ENCODE data around the gene SLC35D3.
"Not testable (repeated sequence)": the region's sequence is repeated elsewhere in the genome, so short reads cannot be mapped to it uniquely, and the experiment has no call there.

Gene SLC35D3

GRCh38 chr6:136921936-136922684 lies at the start of gene SLC35D3:
SLC35D3 (plus strand) TSS chr6:136922301; CDS start chr6:136922429, 128 bp downstream.
- DNase-seq (ENCODE audit: low spot score) = no peak

DNA sequence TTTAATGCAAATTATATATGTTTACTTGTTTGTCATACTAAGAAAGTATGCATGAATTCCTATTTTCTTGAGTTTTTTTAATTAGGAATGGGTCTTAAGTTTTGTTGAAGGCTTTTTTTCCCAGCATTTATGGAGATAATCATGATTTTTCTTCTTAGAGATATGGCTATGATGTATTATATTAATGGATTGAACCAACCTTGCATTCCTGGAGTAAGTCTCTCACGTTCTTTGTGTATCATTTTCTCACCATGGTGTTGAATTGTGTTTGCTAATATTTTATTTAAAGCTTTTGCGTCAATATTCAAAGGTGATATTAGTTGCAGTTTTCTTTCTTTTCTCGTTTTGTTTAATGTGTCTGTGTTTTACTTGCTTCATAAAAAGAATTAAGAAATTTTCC lies 48.4 kb upstream of the SLC35D3 start:
- DNase-seq (ENCODE audit: low spot score) = no peak

DNA sequence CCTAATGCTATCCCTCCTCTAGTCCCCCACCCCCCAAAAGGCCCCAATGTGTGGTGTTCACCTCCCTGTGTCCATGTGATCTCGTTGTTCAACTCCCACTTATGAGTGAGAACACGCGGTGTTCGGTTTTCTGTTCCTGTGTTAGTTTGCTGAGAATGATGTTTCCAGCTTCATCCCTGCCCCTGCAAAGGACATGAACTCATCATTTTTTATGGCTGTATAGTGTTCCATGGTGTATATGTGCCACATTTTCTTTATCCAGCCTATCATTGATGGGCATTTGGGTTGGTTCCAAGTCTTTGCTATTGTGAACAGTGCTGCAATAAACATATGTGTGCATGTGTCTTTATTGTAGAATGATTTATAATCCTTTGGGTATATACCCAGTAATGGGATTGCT lies 45.6 kb upstream of the SLC35D3 start:
- DNase-seq (ENCODE audit: low spot score) = not testable (repeated sequence)

DNA sequence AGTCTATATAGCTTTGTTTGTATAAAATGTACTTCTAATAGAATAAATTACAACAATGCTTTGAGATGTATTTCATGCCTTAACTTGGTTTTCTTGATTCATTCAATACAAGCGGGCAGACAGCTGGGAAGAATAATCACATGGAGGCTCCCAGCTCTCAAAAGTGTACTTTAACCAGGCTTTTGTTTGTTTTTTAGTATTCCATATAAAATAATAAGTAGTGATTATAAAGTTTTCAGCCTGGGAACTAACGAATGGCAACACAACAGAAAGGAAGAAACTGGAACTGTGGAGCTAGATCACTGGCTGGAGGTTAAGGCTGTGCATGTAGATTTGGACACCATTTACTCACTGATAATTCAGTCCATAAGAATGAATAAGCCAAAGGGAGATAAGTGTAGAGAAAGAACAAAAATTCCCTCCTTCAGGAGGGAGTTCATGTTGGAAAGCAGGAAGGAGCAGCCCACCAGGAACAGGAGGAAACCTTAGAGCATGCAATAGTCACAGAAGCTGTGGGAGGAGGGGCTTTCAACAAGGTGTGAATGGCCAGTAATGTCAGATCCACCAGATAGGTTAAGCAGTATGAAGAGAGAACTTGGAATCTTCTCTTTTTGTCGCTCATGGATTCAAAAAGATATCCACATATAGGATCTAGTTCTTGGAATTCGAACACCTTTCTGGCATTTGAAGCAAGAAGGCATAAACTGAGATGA lies 41.2 kb upstream of the SLC35D3 start:
- no peak for DNase-seq (ENCODE audit: low spot score)

DNA sequence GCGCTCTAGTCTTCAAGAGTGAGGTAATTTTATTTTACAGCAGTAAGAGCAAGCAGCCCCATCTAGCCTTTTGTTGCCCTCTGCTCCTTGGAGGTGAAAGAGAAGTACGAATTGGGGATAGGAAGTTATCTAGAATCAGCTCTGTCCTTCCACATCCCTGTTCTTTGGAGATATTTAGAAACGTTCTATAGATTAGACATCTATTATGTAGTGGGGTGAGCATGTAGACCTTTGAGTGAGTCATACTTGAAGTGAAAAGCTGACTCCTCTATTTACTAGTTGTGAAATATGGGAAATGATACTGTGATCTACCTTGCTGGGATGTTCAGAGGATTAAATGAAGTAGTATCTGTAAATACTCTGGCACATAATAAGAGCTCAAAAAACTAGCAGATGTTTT lies 36.0 kb upstream of the SLC35D3 start:
- DNase-seq (ENCODE audit: low spot score) = no peak

DNA sequence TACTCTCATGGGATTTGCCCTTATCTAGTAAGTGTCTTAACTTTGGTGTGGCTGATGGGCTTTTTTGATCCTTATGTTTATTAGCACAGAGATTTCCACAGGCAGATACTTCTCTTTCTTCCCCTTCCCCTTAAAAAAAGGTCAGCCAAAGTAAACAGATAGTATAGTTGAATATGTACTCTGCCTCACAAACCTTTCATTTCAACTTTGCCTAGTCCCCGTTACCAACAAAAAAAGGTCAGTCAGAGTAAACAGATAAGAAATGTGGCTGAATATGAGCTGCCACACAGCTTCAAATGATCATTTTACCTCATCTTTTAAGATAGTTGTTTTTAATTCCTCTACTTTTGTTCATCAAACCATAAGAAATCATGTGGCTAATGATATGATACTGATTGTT lies 34.1 kb upstream of the SLC35D3 start:
- DNase-seq (ENCODE audit: low spot score) = no peak

DNA sequence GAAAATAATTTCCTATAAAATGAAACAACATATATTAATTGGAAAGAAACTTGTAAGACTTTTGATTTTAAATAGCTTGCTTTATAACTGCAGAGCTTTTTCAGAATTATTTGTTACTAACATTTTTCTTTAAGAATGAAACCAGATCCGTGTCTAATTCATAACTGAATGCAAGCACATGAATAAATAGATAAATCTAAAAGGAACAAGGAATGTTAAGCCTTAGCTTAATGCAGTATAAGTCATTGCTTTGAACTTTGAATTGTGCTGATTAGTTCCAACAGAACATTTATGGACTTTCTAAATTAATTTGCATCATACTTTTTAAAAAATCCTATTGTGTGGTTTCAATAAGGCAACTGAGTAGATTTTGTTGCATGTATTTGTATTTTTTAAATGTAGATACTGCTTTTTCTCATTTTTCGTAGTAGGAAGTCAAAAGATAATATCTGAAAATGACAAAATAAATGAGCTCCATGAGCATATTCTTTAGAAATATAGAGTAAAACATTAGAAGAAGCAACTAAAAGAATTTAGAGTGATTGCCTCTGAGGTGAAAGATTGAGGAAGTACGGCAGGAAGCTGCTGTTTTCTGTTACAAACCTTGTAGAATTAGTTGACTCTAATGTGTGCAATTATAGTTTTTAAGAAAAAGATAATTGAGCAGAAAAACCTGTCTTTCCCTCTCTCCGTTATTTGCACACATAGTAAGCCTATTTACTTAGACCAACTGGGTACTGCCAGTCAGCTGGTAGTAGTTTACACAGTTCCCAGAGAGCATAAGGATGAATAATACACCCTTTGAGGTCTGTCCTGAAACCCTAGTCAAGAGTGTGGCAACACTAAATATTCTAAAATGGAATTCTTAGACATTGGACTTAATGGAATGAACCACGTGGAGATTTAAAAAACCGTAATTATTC lies 32.6 kb upstream of the SLC35D3 start:
- DNase-seq (ENCODE audit: low spot score) = no peak

GRCh38 chr6:136890194-136890839 lies 31.8 kb upstream of the SLC35D3 start:
- no peak for DNase-seq (ENCODE audit: low spot score)

DNA sequence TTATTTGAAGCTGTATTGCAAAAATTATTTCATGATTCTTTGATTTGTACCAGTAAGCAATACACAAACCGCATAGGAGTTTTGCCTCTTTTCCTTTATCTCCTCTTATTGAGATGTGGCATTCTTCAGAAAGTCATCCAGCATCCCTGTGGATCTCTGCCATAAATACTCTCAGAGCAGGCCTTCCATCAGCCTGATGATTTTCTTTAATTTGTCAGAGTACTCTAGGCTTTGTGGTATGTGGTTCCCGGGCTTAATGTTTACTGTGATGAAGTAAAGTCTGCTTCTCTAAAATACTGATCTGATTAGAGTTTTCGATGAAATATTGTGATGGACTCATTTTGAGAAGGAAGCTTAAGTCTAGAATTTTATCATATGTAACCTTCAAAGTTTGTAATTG lies 31.1 kb upstream of the SLC35D3 start:
- DNase-seq (ENCODE audit: low spot score) = no peak

DNA sequence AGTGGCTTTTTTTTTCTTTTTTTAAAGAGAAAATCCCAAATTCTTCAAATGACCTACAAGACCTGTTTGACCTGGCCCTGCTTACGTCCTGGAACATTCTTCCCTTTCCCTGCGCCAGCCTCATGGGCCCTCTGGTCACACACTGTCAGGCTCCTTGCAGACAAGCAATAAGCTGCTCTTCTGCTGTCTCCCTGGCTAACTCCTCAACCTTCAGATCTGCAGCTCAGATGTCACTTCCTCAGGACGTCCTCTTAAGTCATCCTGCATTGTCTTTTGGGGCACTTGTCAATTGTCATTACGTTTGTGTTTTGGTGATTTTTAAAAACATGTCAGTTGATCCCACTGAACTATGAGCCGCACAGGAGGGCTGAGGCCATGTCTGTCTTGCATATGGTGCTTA lies 28.9 kb upstream of the SLC35D3 start:
- DNase-seq (ENCODE audit: low spot score) = no peak

- no peak for DNase-seq (ENCODE audit: low spot score)
These were observed 26.2 kb upstream of the SLC35D3 start for GRCh38 chr6:136895901-136896300.

DNA sequence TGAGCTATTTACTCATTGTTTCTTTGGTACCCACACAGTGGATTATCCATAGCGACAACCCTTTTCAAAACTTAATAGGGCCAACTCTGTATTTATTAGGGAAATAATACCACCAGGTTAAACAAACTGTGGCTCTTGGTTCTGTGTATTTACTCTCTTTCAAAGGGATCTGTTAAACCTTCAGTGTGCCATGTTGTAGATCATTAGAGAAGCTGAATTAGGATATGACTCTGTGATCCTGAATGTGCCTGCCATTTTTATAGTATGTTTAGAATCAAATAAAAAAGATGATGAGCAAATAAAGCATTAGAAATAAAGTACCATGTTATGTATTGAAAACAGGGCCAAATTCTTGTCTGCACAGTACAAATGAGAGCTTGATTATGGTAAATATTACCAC lies 25.0 kb upstream of the SLC35D3 start:
- no peak for DNase-seq (ENCODE audit: low spot score)

GRCh38 chr6:136901212-136901784 lies 20.8 kb upstream of the SLC35D3 start:
- peak; percentile 25 for DNase-seq (ENCODE audit: low spot score)

DNA sequence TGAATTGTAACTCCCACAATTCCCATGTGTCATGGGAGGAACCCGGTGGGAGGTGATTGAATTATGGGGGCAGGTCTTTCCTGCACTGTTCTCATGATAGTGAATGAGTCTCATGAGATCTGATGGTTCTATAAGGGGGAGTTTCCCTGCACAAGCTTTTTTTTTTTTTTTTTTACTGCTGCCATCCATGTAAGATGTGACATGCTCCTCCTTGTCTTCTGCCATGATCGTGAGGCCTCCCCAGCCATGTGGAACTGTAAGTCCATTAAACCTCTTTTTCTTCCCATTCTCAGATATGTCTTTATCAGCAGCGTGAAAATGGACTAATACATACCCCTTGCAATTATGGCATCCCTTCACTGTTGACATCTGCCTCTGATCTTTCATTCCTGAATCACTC lies 17.6 kb upstream of the SLC35D3 start:
- not testable (repeated sequence) for DNase-seq (ENCODE audit: low spot score)

GRCh38 chr6:136914947-136915346 lies 7.2 kb upstream of the SLC35D3 start:
- no peak for DNase-seq (ENCODE audit: low spot score)

DNA sequence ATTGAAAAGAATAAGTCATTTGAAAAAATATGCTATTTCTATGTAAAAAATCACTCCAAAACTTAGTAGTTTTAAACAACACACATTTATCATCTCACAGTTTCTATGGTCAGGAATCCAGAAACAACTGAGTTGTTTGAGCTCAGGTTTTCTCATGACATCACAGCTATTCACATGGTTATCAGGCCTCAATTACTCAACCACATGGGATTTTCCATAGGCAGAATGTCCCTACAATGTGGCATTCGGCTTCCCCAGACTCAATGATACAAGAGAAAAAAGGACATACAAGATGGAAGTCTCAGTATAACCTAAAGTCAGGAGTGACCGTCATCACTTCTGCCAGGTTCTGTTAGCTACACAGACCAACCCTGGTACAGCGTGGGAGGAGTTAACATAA lies 3.4 kb upstream of the SLC35D3 start:
- DNase-seq (ENCODE audit: low spot score) = no peak

- DNase-seq (ENCODE audit: low spot score) = no peak
These were observed 1.9 kb upstream of the SLC35D3 start for GRCh38 chr6:136920216-136920615.

GRCh38 chr6:136920671-136921380 lies 1.3 kb upstream of the SLC35D3 start:
- no peak for DNase-seq (ENCODE audit: low spot score)

DNA sequence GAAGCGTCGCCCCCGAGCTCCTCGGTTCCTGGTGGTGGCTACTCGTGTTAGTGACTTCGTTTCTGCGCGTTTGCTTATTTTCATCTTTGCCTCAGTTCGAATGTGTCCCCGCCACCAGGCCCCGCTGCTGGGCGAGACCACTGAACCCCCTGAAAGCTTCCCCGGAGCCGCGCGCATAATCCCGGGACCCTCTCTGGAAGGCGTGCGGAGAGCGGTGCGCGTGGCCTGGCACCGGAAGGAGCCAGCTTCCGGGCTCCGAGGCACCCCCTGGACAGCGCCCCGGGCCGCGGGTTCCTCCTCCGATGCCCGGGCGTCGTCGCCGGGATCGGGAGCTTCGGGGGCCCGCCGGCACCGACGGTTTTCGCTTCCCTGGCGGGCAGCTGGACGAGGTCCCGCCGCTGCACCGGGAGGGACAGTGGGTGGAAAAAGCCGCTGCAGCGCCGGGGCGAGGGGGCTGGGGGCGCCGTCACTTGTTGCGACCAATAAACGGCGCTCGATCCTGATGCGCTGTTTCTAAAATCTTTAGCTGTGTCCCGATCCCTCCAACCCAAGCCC lies 643 bp upstream of the SLC35D3 start:
- no peak for DNase-seq (ENCODE audit: low spot score)

GRCh38 chr6:136922685-136923006 lies 545 bp downstream of the SLC35D3 start:
- no peak for DNase-seq (ENCODE audit: low spot score)

Measured in hematopoietic multipotent progenitor cell treated with erythropoietin and hydrocortisone succinate and interleukin-3 and kit ligand, for 17 days (in vitro differentiated cells).